Neural progenitor cell (in vitro differentiated cells): ENCODE data around the gene DBH.

Experiments
- CTCF ChIP-seq: fragments of 200-600 bp; sonication (generic); IDR thresholded peaks from 2 replicates; pipeline ENCODE4 v1.5.1; 2017; ENCODE audit warnings: antibody characterized with exemption, mild to moderate bottlenecking
- EZH2phosphoT487 ChIP-seq: fragments of 200-600 bp; sonication (generic); IDR thresholded peaks from 2 replicates; pipeline ENCODE4 v1.6.1; 2017; ENCODE audit warnings: antibody characterized with exemption

- TF ChIP-seq CTCF, result no peak
- TF ChIP-seq EZH2phosphoT487, result no peak
These were observed 7.2 kb downstream of the DBH start for GRCh38 chr9:133643362-133643755.
